WTC11 (cell line): ENCODE measurements around the gene FPR1. TPM values are rescaled to one million over a fixed set of nuclear protein-coding genes. Genes with fewer than 3 reads are reported as not detected.
A peak's percentile ranks its signal among the peaks of the same experiment; 100 is the strongest.

Experiments
- ATAC-seq: fragments of 200-7000 bp; cut with Tn5 transposase; 2 replicates; pipeline ENCODE4 v1.10.0; 2021; ENCODE audit warnings: mild to moderate bottlenecking, moderate library complexity
- CTCF ChIA-PET: fragments of 300-600 bp; sonication (Branson Sonifier 250); formaldehyde crosslinking; loops from one replicate; lab custom pipeline; 2021; ENCODE audit warnings: antibody characterized with exemption; lab: Charles Lee
- POLR2A ChIA-PET: fragments of 350-600 bp; sonication (Branson Sonifier 250); formaldehyde crosslinking; loops from one replicate; lab custom pipeline; 2021; ENCODE audit warnings: antibody characterized with exemption; lab: Charles Lee
- DNase-seq: peaks from one replicate; pipeline ENCODE4 v3.0.0; 2021; ENCODE audit warnings: low spot score
- H3K27ac Mint-ChIP-seq: 2 replicates; pipeline ENCODE4 v1.8.0; 2021; ENCODE audit warnings: mixed read lengths
- H3K27me3 Mint-ChIP-seq: 2 replicates; pipeline ENCODE4 v1.8.0; 2021; ENCODE audit warnings: low read depth, mild to moderate bottlenecking, moderate library complexity, mixed read lengths
- H3K36me3 Mint-ChIP-seq: 2 replicates; pipeline ENCODE4 v1.8.0; 2021; ENCODE audit warnings: mixed read lengths
- H3K4me1 Mint-ChIP-seq: 2 replicates; pipeline ENCODE4 v1.8.0; 2022; ENCODE audit warnings: mixed read lengths
- H3K4me3 Mint-ChIP-seq: 2 replicates; pipeline ENCODE4 v1.8.0; 2021; ENCODE audit warnings: mild to moderate bottlenecking, moderate library complexity, mixed read lengths
- H3K9me3 Mint-ChIP-seq: 2 replicates; pipeline ENCODE4 v1.8.0; 2021; ENCODE audit warnings: mixed read lengths
- CTCF ChIP-seq: fragments of 200-600 bp; IDR thresholded peaks from 2 replicates; pipeline ENCODE4 v1.8.0; 2022; ENCODE audit warnings: antibody characterized with exemption
- E2F4 ChIP-seq: sonication (generic); formaldehyde crosslinking; IDR thresholded peaks from 2 replicates; pipeline ENCODE4 v1.8.1; 2022; ENCODE audit warnings: low read depth, mild to moderate bottlenecking, moderate library complexity, missing genetic modification reagents, borderline replicate concordance
- EMX1 ChIP-seq: fragments of 250-450 bp; sonication (Bioruptor Pico); IDR thresholded peaks from 2 replicates; pipeline ENCODE4 v1.8.0; 2021; ENCODE audit warnings: mild to moderate bottlenecking
- GTF2I ChIP-seq: fragments of 250-450 bp; sonication (Bioruptor Pico); conservative IDR thresholded peaks from 2 replicates; pipeline ENCODE4 v1.4.0; 2021; ENCODE audit warnings: mild to moderate bottlenecking
- JAZF1 ChIP-seq: fragments of 250-450 bp; sonication (Bioruptor Pico); IDR thresholded peaks from 2 replicates; pipeline ENCODE4 v1.9.0; 2021; ENCODE audit warnings: moderate library complexity, mild to moderate bottlenecking, inconsistent platforms
- MXD4 ChIP-seq: fragments of 250-450 bp; sonication (Bioruptor Pico); IDR thresholded peaks from 2 replicates; pipeline ENCODE4 v1.8.0; 2021; ENCODE audit warnings: mild to moderate bottlenecking, moderate library complexity, borderline replicate concordance
- PRDM15 ChIP-seq: sonication (generic); formaldehyde crosslinking; IDR thresholded peaks from 2 replicates; pipeline ENCODE4 v1.8.0; 2022; ENCODE audit warnings: missing genetic modification reagents
- RELA ChIP-seq: sonication (generic); formaldehyde crosslinking; IDR thresholded peaks from 2 replicates; pipeline ENCODE4 v1.8.1; 2022; ENCODE audit warnings: missing genetic modification reagents, mild to moderate bottlenecking, borderline replicate concordance
- SMAD3 ChIP-seq: sonication (generic); formaldehyde crosslinking; IDR thresholded peaks from 2 replicates; pipeline ENCODE4 v1.8.0; 2022; ENCODE audit warnings: missing genetic modification reagents, mild to moderate bottlenecking, borderline replicate concordance
- SMAD4 ChIP-seq: sonication (generic); formaldehyde crosslinking; IDR thresholded peaks from 2 replicates; pipeline ENCODE4 v1.8.0; 2022; ENCODE audit warnings: mild to moderate bottlenecking, missing genetic modification reagents
- USF2 ChIP-seq: sonication (generic); formaldehyde crosslinking; IDR thresholded peaks from 2 replicates; pipeline ENCODE4 v1.8.1; 2023; ENCODE audit warnings: mild to moderate bottlenecking, missing genetic modification reagents, moderate library complexity
- ZBTB21 ChIP-seq: sonication (generic); formaldehyde crosslinking; IDR thresholded peaks from 2 replicates; pipeline ENCODE4 v1.8.1; 2023; ENCODE audit warnings: mild to moderate bottlenecking, missing genetic modification reagents, borderline replicate concordance
- ZBTB43 ChIP-seq: sonication (generic); formaldehyde crosslinking; IDR thresholded peaks from 2 replicates; pipeline ENCODE4 v1.8.1; 2023; ENCODE audit warnings: mild to moderate bottlenecking, missing genetic modification reagents
- ZMAT4 ChIP-seq: fragments of 250-450 bp; sonication (Bioruptor Pico); IDR thresholded peaks from 2 replicates; pipeline ENCODE4 v1.9.0; 2021; ENCODE audit warnings: mild to moderate bottlenecking
- ZNF232 ChIP-seq: sonication (generic); formaldehyde crosslinking; IDR thresholded peaks from 2 replicates; pipeline ENCODE4 v1.8.0; 2022; ENCODE audit warnings: mild to moderate bottlenecking, missing genetic modification reagents
- ZNF263 ChIP-seq: sonication (generic); formaldehyde crosslinking; IDR thresholded peaks from 2 replicates; pipeline ENCODE4 v1.8.1; 2022; ENCODE audit warnings: low read depth, mild to moderate bottlenecking, moderate library complexity, missing genetic modification reagents
- ZNF281 ChIP-seq: sonication (generic); formaldehyde crosslinking; IDR thresholded peaks from 2 replicates; pipeline ENCODE4 v1.8.0; 2023; ENCODE audit warnings: mild to moderate bottlenecking, missing genetic modification reagents
- ZNF317 ChIP-seq: sonication (generic); formaldehyde crosslinking; IDR thresholded peaks from 2 replicates; pipeline ENCODE4 v1.8.1; 2023; ENCODE audit warnings: low read depth, mild to moderate bottlenecking, moderate library complexity, missing genetic modification reagents, borderline replicate concordance
- ZNF532 ChIP-seq: fragments of 250-450 bp; sonication (Bioruptor Pico); IDR thresholded peaks from 2 replicates; pipeline ENCODE4 v1.9.0; 2021; ENCODE audit warnings: mild to moderate bottlenecking, borderline replicate concordance
- total RNA-seq: library from RNA; stranded (reverse); gene quantifications from 3 replicates; pipeline ENCODE4 v1.2.3, GENCODE V29; 2021

FPR1 gene
- total RNA-seq, 1 experiment from 2014 or later, result 0.72 TPM

- Mint-ChIP-seq H3K4me3 (no peak overlapping the region), H3K27me3 (peaks cover 16% of the 10 kb centered on the region; the same call in 1 of the 2 replicates), H3K27ac (no peak overlapping the region), H3K36me3 (peaks cover 3% of the 10 kb centered on the region; the same call in 1 of the 2 replicates), H3K4me1 (no peaks in the 10 kb centered on the region), H3K9me3 (peaks cover 7% of the 10 kb centered on the region)
- no peak for TF ChIP-seq SMAD3 (CRISPR knock-in tag)
- TF ChIP-seq ZMAT4 (CRISPR knock-in tag), result no peak
- no peak for TF ChIP-seq PRDM15 (CRISPR knock-in tag)
- TF ChIP-seq MXD4 (CRISPR knock-in tag), result no peak
- no peak for TF ChIP-seq ZNF263 (CRISPR knock-in tag)
- TF ChIP-seq E2F4, result no peak
- no peak for TF ChIP-seq ZNF532 (CRISPR knock-in tag)
- TF ChIP-seq EMX1, result no peak
- no peak for TF ChIP-seq CTCF
- TF ChIP-seq ZNF281 (CRISPR knock-in tag), result no peak
- no peak for TF ChIP-seq SMAD4 (CRISPR knock-in tag)
- no peak for TF ChIP-seq ZBTB21 (CRISPR knock-in tag)
- TF ChIP-seq JAZF1 (CRISPR knock-in tag), result no peak
- no peak for TF ChIP-seq ZNF317 (CRISPR knock-in tag)
- TF ChIP-seq ZBTB43 (CRISPR knock-in tag), result no peak
- TF ChIP-seq RELA (CRISPR knock-in tag), result no peak
- no peak for TF ChIP-seq GTF2I
- TF ChIP-seq USF2 (CRISPR knock-in tag), result no peak
- no peak for TF ChIP-seq ZNF232 (CRISPR knock-in tag)
- CTCF ChIA-PET, result interaction anchor here (1.1 kb wide), 1 partner anchor 218 kb away, joined by 3 read pairs; no protein-coding TSS in a partner anchor
- ATAC-seq, result 0 out of 2 replicates have a peak, but pooled peaks have one; percentile 32
- no peak for DNase-seq
- POLR2A ChIA-PET, result no interaction called here
These were observed 33.4 kb upstream of the FPR1 start for GRCh38 chr19:51784922-51785690.
